HCT116 (cell line): ENCODE measurements around the gene BDH1.

Source experiments
- CBX3 ChIP-seq: IDR thresholded peaks from 2 replicates; pipeline ENCODE4 v1.6.1; 2012; ENCODE audit warnings: low read depth
- EZH2phosphoT487 ChIP-seq: fragments of 200-600 bp; IDR thresholded peaks from 2 replicates; pipeline ENCODE4 v1.6.1; 2018; ENCODE audit warnings: antibody characterized with exemption, borderline replicate concordance
- JUND ChIP-seq: IDR thresholded peaks from 2 replicates; pipeline ENCODE4 v1.6.1; 2012
- ZNF274 ChIP-seq: fragments of 200-500 bp; sonication (Bioruptor generic); IDR thresholded peaks from 2 replicates; pipeline ENCODE4 v1.6.1; 2014; ENCODE audit warnings: mild to moderate bottlenecking, low read depth, low read length, inconsistent platforms
- TF ChIP-seq, protein P1 (sequence below), 3 experiments: fragments of 200-600 bp in 1 of 3; sonication (generic) in 1 of 3; IDR thresholded peaks in 2 of 3; conservative IDR thresholded peaks in 1 of 3; 2 replicates each; pipeline ENCODE4 v1.5.1; 2012 to 2017; ENCODE audit warnings: low read depth in 2 of 3, low read length in 2 of 3, antibody characterized with exemption in 1 of 3, borderline replicate concordance in 1 of 3, control low read depth in 1 of 3, mild to moderate bottlenecking in 1 of 3, mixed read lengths in 1 of 3, mixed run types in 1 of 3, moderate library complexity in 1 of 3; ENCODE audit not compliant: insufficient read depth in 1 of 3

DNA sequence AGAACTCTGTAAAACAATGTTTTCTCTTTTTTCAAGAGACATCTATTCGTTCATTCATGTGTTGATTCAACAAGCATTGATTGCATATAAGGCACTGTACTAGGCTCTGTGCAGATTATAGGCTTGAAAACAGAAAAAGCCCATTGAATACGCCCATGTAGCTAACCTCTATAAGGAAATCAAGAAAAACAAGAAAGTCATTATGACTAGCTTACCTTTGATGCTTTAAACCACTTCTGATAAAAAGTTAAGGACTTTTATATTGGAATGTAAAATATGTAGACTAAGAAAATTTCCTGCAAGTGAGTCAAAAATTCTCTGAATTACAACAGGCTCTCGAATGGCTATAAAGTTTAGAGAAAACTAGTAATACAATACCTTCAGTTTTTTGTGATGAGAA, 92.5 kb downstream of the BDH1 start:
- TF ChIP-seq EZH2phosphoT487 (no peak), ZNF274 (no peak), JUND (no peak), CBX3 (no peak)
- TF ChIP-seq, protein P1, sequence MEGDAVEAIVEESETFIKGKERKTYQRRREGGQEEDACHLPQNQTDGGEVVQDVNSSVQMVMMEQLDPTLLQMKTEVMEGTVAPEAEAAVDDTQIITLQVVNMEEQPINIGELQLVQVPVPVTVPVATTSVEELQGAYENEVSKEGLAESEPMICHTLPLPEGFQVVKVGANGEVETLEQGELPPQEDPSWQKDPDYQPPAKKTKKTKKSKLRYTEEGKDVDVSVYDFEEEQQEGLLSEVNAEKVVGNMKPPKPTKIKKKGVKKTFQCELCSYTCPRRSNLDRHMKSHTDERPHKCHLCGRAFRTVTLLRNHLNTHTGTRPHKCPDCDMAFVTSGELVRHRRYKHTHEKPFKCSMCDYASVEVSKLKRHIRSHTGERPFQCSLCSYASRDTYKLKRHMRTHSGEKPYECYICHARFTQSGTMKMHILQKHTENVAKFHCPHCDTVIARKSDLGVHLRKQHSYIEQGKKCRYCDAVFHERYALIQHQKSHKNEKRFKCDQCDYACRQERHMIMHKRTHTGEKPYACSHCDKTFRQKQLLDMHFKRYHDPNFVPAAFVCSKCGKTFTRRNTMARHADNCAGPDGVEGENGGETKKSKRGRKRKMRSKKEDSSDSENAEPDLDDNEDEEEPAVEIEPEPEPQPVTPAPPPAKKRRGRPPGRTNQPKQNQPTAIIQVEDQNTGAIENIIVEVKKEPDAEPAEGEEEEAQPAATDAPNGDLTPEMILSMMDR (IDR thresholded peaks at IDR 0.05 in 2 of 3, conservative IDR thresholded peaks at IDR 0.05 in 1 of 3; ENCODE audit: borderline replicate concordance in 1 of 3, insufficient read depth in 1 of 3, low read depth in 2 of 3, low read length in 2 of 3): no peak
